B cell (primary cell): ENCODE results near the gene FCN1.

ENCODE experiments used
- CTCF ChIP-seq: fragments of 200-600 bp; IDR thresholded peaks from one replicate; pipeline ENCODE4 v1.8.0; 2022; ENCODE audit warnings: antibody characterized with exemption, mild to moderate bottlenecking
- EZH2 ChIP-seq: IDR thresholded peaks from 2 replicates; pipeline ENCODE4 v1.6.1; 2012; ENCODE audit warnings: borderline replicate concordance, low read depth, mild to moderate bottlenecking, moderate library complexity, low read length; ENCODE audit not compliant: insufficient read depth, poor library complexity, severe bottlenecking

- no peak for TF ChIP-seq CTCF
- TF ChIP-seq EZH2: no peak
Measured at GRCh38 chr9:134946663-134947062, 29.0 kb upstream of the FCN1 start.
